Testis (tissue), 5 donors: ENCODE results near the gene PCDHB10. TPM values are rescaled to one million over a fixed set of nuclear protein-coding genes. Genes with fewer than 3 reads are reported as not detected.
"Not testable (repeated sequence)": the region's sequence is repeated elsewhere in the genome, so short reads cannot be mapped to it uniquely, and the experiment has no call there.

Experiments used
- DNase-seq: peaks from one replicate; pipeline ENCODE4 v3.0.0-alpha.2; 2019
- H3K27ac ChIP-seq, 2 donors: fragments of 200-600 bp; sonication (generic); one replicate each; pipeline ENCODE4 v1.5.1; 2019
- H3K27me3 ChIP-seq: fragments of 200-600 bp; sonication (generic); one replicate; pipeline ENCODE4 v1.5.1; 2019
- H3K36me3 ChIP-seq: fragments of 200-600 bp; sonication (generic); one replicate; pipeline ENCODE4 v1.5.1; 2017; ENCODE audit warnings: low read depth; ENCODE audit errors: missing control alignments
- H3K4me1 ChIP-seq: fragments of 200-600 bp; sonication (generic); one replicate; pipeline ENCODE4 v1.5.1; 2019
- H3K4me3 ChIP-seq, 2 donors: fragments of 200-600 bp; sonication (generic); one replicate each; pipeline ENCODE4 v1.5.1; 2017 to 2019
- H3K9me3 ChIP-seq: fragments of 200-600 bp; sonication (generic); one replicate; pipeline ENCODE4 v1.5.1; 2017
- CTCF ChIP-seq, 3 experiments: fragments of 450-650 bp in 2 of 3; fragments of 200-600 bp in 1 of 3; sonication (generic) in 1 of 3; IDR thresholded peaks; one replicate each; pipeline ENCODE4 v1.5.1; 2016 to 2019; ENCODE audit warnings: antibody characterized with exemption in 3 of 3, mild to moderate bottlenecking in 2 of 3, moderate library complexity in 1 of 3
- POLR2A ChIP-seq: fragments of 450-650 bp; IDR thresholded peaks from one replicate; pipeline ENCODE4 v1.6.1; 2017; ENCODE audit warnings: antibody characterized with exemption, mild to moderate bottlenecking, moderate library complexity
- WGBS, 2 donors: methylation state at CpG; one replicate each; pipeline ENCODE4 v1.1.5; 2018; 5-methylcytosine and 5-hydroxymethylcytosine counted together
- intact Hi-C: fragments of 100-400 bp; cut with DNase I; formaldehyde crosslinking; loops from one replicate; pipeline ENCODE4 v1.15.1; 2023; ENCODE audit warnings: low total_unique reads
- long read RNA-seq, 2 donors: transcript quantifications; one replicate each; lab custom pipeline, GENCODE V29; 2026
- polyA plus RNA-seq: library from polyadenylated mRNA; stranded (reverse); fragments of 350-450 nt; fragmentation: Illumina TruSeq; extraction: RNeasy Lipid Tissue Mini Kit (QIAGEN cat#74804); gene quantifications from one replicate; pipeline ENCODE4 v1.2.3, GENCODE V29; 2014; ENCODE audit warnings: low read depth, low replicate concordance; ENCODE audit not compliant: insufficient read depth
- total RNA-seq, 2 donors: library from RNA; depleted of rRNA; stranded (reverse); fragments of >200 nt; gene quantifications; one replicate each; pipeline ENCODE4 v1.2.3, GENCODE V29; 2016

PCDHB10 gene
- total RNA-seq (1 to 10 TPM; 4.0 to 4.9 TPM), polyA plus RNA-seq (1.5 TPM)
- long read RNA-seq, donor 1, partial matches to known transcripts, result 0 of 2 reads
- long read RNA-seq, donor 1, other reads (novel, unspliced or antisense), result 0 of 2 reads
- long read RNA-seq, donor 2, partial matches to known transcripts, result 0 of 1 reads
- long read RNA-seq, donor 2, other reads (novel, unspliced or antisense), result 0 of 1 reads

GRCh38 chr5:141192110-141192725 is at the start of gene PCDHB10:
TSS of gene PCDHB10 (plus strand) at chr5:141192353. CDS start at chr5:141192553, 200 bp downstream.
- WGBS, 2 donors, result 2 to 6% methylated on average over 10 of the region's 10 CpGs
- no peaks in the 10 kb centered on the region for H3K9me3 ChIP-seq
- no peak within 1 kb of the TSS for H3K4me3 ChIP-seq
- intact Hi-C loops, result no loop called here
- peak; percentile 86 for DNase-seq
- H3K4me1 ChIP-seq, result no peaks in the 10 kb centered on the region
- no peaks in the 10 kb centered on the region for H3K27me3 ChIP-seq
- no peak for TF ChIP-seq POLR2A
- TF ChIP-seq CTCF (IDR thresholded peaks at IDR 0.05), result peak; percentile 37 to 68 (median 68)
- H3K27ac ChIP-seq, result no peak within 1 kb of the TSS
- H3K36me3 ChIP-seq, result no peaks in the 10 kb centered on the region

GRCh38 chr5:141149812-141150211 is 42.3 kb upstream of the PCDHB10 start, which contains the start of gene PCDHB6:
TSS of gene PCDHB6 (plus strand) at chr5:141150057. CDS start at chr5:141150258, 201 bp downstream.
- no peaks in the 10 kb centered on the region for H3K9me3 ChIP-seq
- no peaks in the 10 kb centered on the region for H3K36me3 ChIP-seq
- peak within 1 kb of the TSS in 1 of 2 donors; percentile 18 for H3K4me3 ChIP-seq
- TF ChIP-seq CTCF (IDR thresholded peaks at IDR 0.05), result peak; percentile 14 to 30 (median 27)
- no peak for TF ChIP-seq POLR2A
- intact Hi-C loops, result no loop called here
- H3K27me3 ChIP-seq, result no peaks in the 10 kb centered on the region
- H3K4me1 ChIP-seq, result no peaks in the 10 kb centered on the region
- H3K27ac ChIP-seq, result no peak within 1 kb of the TSS
- DNase-seq, result peak; percentile 74
- 9 to 19% methylated on average over 18 of the region's 18 CpGs for WGBS, 2 donors

GRCh38 chr5:141150224-141150992 is 41.7 kb upstream of the PCDHB10 start:
- H3K4me3 ChIP-seq, result peak overlapping the region in 1 of 2 donors; percentile 18
- no peak for DNase-seq
- H3K36me3 ChIP-seq, result no peaks in the 10 kb centered on the region
- H3K27ac ChIP-seq, result no peak overlapping the region
- no peaks in the 10 kb centered on the region for H3K27me3 ChIP-seq
- no peaks in the 10 kb centered on the region for H3K9me3 ChIP-seq
- intact Hi-C loops, result no loop called here
- TF ChIP-seq CTCF (IDR thresholded peaks at IDR 0.05) (no peak), POLR2A (no peak)
- no peaks in the 10 kb centered on the region for H3K4me1 ChIP-seq
- WGBS, 2 donors, result 21 to 48% methylated on average over 20 to 33 of the region's 33 CpGs

- Histone ChIP-seq H3K9me3 (no peaks in the 10 kb centered on the region), H3K4me1 (no peaks in the 10 kb centered on the region), H3K27ac (no peak overlapping the region), H3K27me3 (no peaks in the 10 kb centered on the region), H3K4me3 (peak overlapping the region in 1 of 2 donors; percentile 18), H3K36me3 (no peaks in the 10 kb centered on the region)
- intact Hi-C loops, result no loop called here
- no peak for DNase-seq
- 25 to 62% methylated on average over 13 of the region's 13 CpGs for WGBS, 2 donors
- TF ChIP-seq CTCF (IDR thresholded peaks at IDR 0.05) (no peak), POLR2A (no peak)
Observed at GRCh38 chr5:141150993-141151325, 41.2 kb upstream of the PCDHB10 start.

- H3K36me3 ChIP-seq, H3K9me3 ChIP-seq, H3K27me3 ChIP-seq, H3K27ac ChIP-seq, DNase-seq, H3K4me1 ChIP-seq, intact Hi-C loops: not testable (repeated sequence)
- H3K4me3 ChIP-seq, result peak overlapping the region in 1 of 2 donors; percentile 18
- 26 to 53% methylated on average over 3 to 37 of the region's 41 CpGs for WGBS, 2 donors
Observed at GRCh38 chr5:141151632-141152031, 40.5 kb upstream of the PCDHB10 start.

- H3K27ac ChIP-seq, H3K36me3 ChIP-seq, H3K9me3 ChIP-seq, H3K4me3 ChIP-seq, DNase-seq, H3K27me3 ChIP-seq, H3K4me1 ChIP-seq, intact Hi-C loops: not testable (repeated sequence)
- WGBS, 2 donors, result 23 to 36% methylated on average over 8 to 35 of the region's 36 CpGs
Observed at GRCh38 chr5:141152096-141152495, 40.1 kb upstream of the PCDHB10 start.
